ENCODE data around the gene PBX4. TPM values are rescaled to one million over a fixed set of nuclear protein-coding genes. Genes with fewer than 3 reads are reported as not detected.

The PBX4 gene
- total and polyA plus RNA-seq, 7 donors: 0.49 to 6.1 (median 1.9) TPM; not detected in 3

- DNase-seq: no peak
- TF ChIP-seq POLR2AphosphoS5 (IDR thresholded peaks at IDR 0.05) (no peak), EP300 (IDR thresholded peaks at IDR 0.05) (no peak), POLR2A (IDR thresholded peaks at IDR 0.05) (no peak), CTCF (IDR thresholded peaks at IDR 0.05) (no peak)
- no peak overlapping the region for H3K4me3 ChIP-seq
- H3K27ac ChIP-seq: no peak overlapping the region
- no peaks in the 10 kb centered on the region for H3K9me3 ChIP-seq
- no peaks in the 10 kb centered on the region for H3K4me1 ChIP-seq
- H3K36me3 ChIP-seq: no peaks in the 10 kb centered on the region
- 90 to 91% methylated on average over 6 of the region's 6 CpGs for WGBS, 2 donors
- H3K27me3 ChIP-seq: no peaks in the 10 kb centered on the region
- intact Hi-C loops (cut with DNase I): no loop called here
These were observed 40.2 kb downstream of the PBX4 start for GRCh38 chr19:19578252-19578651.

- no peak for DNase-seq
- H3K9me3 ChIP-seq: no peaks in the 10 kb centered on the region
- H3K27me3 ChIP-seq: no peaks in the 10 kb centered on the region
- H3K4me3 ChIP-seq: no peak overlapping the region
- WGBS, 2 donors: 86 to 88% methylated on average over 6 of the region's 6 CpGs
- H3K36me3 ChIP-seq: no peaks in the 10 kb centered on the region
- H3K27ac ChIP-seq: no peak overlapping the region
- no peaks in the 10 kb centered on the region for H3K4me1 ChIP-seq
- intact Hi-C loops (cut with DNase I): no loop called here
- TF ChIP-seq POLR2A (IDR thresholded peaks at IDR 0.05) (no peak), EP300 (IDR thresholded peaks at IDR 0.05) (no peak), POLR2AphosphoS5 (IDR thresholded peaks at IDR 0.05) (no peak), CTCF (IDR thresholded peaks at IDR 0.05) (no peak)
These were observed 43.1 kb downstream of the PBX4 start for GRCh38 chr19:19575411-19575810.

GRCh38 chr19:19571071-19571786 is 47.3 kb downstream of the PBX4 start:
- TF ChIP-seq POLR2AphosphoS5 (IDR thresholded peaks at IDR 0.05): no peak
- TF ChIP-seq POLR2A (IDR thresholded peaks at IDR 0.05): no peak
- TF ChIP-seq EP300 (IDR thresholded peaks at IDR 0.05): no peak
- no peak for TF ChIP-seq CTCF (IDR thresholded peaks at IDR 0.05)
- Histone ChIP-seq H3K36me3 (no peaks in the 10 kb centered on the region), H3K27me3 (no peaks in the 10 kb centered on the region), H3K4me1 (no peaks in the 10 kb centered on the region), H3K4me3 (no peak overlapping the region), H3K9me3 (no peaks in the 10 kb centered on the region), H3K27ac (no peak overlapping the region)
- DNase-seq: no peak
- intact Hi-C loops (cut with DNase I): no loop called here
- 91% methylated on average over 11 of the region's 11 CpGs for WGBS, 2 donors

GRCh38 chr19:19570571-19570970 is 47.9 kb downstream of the PBX4 start:
- H3K27ac ChIP-seq: no peak overlapping the region
- no peak for DNase-seq
- TF ChIP-seq POLR2AphosphoS5 (IDR thresholded peaks at IDR 0.05) (no peak), EP300 (IDR thresholded peaks at IDR 0.05) (no peak), CTCF (IDR thresholded peaks at IDR 0.05) (no peak), POLR2A (IDR thresholded peaks at IDR 0.05) (no peak)
- H3K27me3 ChIP-seq: no peaks in the 10 kb centered on the region
- WGBS, 2 donors: 91 to 92% methylated on average over 10 of the region's 10 CpGs
- H3K9me3 ChIP-seq: no peaks in the 10 kb centered on the region
- H3K36me3 ChIP-seq: no peaks in the 10 kb centered on the region
- no peaks in the 10 kb centered on the region for H3K4me1 ChIP-seq
- intact Hi-C loops (cut with DNase I): no loop called here
- no peak overlapping the region for H3K4me3 ChIP-seq
